ENCODE results near the gene TMC3.

DNA sequence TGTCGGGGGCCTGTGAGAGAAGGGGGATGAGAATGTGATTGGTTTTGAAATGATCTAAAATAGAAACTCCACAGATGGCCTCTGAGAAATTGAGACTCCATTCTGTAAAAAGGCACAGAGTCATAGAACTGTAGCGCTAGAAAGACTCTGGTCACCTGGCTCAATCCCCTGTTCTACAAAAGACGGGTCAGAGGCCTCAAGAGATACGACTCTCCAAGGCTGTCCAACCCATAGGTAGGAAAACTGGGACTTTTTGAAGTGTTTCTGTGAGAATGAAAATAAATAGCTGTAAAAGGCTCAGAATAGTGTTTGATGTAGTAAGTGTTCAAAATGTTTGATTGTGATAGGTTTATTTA lies 11.7 kb upstream of the TMC3 start:
- TF ChIP-seq, protein P1, sequence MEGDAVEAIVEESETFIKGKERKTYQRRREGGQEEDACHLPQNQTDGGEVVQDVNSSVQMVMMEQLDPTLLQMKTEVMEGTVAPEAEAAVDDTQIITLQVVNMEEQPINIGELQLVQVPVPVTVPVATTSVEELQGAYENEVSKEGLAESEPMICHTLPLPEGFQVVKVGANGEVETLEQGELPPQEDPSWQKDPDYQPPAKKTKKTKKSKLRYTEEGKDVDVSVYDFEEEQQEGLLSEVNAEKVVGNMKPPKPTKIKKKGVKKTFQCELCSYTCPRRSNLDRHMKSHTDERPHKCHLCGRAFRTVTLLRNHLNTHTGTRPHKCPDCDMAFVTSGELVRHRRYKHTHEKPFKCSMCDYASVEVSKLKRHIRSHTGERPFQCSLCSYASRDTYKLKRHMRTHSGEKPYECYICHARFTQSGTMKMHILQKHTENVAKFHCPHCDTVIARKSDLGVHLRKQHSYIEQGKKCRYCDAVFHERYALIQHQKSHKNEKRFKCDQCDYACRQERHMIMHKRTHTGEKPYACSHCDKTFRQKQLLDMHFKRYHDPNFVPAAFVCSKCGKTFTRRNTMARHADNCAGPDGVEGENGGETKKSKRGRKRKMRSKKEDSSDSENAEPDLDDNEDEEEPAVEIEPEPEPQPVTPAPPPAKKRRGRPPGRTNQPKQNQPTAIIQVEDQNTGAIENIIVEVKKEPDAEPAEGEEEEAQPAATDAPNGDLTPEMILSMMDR (IDR thresholded peaks at IDR 0.05; ENCODE audit: low read depth, low read length) = no peak
- TF ChIP-seq EZH2phosphoT487 (IDR thresholded peaks at IDR 0.05; ENCODE audit: low read depth) = no peak
